ENCODE results near the gene LRRC74A. TPM values are rescaled to one million over a fixed set of nuclear protein-coding genes. Genes with fewer than 3 reads are reported as not detected.

Gene LRRC74A
- total and polyA plus RNA-seq, 2 experiments from 2014 or later, result not detected

DNA sequence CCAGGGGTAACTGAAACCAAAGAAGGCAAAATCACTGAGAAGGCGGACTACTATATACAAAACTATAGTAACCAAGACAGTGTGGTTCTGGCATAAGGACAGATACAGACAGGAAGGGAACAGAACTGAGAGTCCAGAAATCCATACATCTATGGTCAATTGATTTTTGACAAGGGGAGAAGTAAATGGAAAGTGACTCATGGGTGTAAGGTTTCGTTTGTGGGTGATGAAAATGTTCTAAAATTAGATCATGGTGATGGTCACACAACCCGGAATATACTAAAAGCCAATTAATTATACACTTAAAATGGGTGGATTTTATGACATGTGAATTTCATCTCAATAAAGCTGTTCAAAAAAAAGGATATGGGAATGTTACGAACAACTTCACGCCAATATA lies 32.3 kb upstream of the LRRC74A start (continued):
- TF ChIP-seq, protein P1, sequence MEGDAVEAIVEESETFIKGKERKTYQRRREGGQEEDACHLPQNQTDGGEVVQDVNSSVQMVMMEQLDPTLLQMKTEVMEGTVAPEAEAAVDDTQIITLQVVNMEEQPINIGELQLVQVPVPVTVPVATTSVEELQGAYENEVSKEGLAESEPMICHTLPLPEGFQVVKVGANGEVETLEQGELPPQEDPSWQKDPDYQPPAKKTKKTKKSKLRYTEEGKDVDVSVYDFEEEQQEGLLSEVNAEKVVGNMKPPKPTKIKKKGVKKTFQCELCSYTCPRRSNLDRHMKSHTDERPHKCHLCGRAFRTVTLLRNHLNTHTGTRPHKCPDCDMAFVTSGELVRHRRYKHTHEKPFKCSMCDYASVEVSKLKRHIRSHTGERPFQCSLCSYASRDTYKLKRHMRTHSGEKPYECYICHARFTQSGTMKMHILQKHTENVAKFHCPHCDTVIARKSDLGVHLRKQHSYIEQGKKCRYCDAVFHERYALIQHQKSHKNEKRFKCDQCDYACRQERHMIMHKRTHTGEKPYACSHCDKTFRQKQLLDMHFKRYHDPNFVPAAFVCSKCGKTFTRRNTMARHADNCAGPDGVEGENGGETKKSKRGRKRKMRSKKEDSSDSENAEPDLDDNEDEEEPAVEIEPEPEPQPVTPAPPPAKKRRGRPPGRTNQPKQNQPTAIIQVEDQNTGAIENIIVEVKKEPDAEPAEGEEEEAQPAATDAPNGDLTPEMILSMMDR (conservative IDR thresholded peaks at IDR 0.05; ENCODE audit: low read depth in 2 of 2), result no peak
- no peak for TF ChIP-seq NANOG (IDR thresholded peaks at IDR 0.05; ENCODE audit: borderline replicate concordance)
- TF ChIP-seq, protein P2, sequence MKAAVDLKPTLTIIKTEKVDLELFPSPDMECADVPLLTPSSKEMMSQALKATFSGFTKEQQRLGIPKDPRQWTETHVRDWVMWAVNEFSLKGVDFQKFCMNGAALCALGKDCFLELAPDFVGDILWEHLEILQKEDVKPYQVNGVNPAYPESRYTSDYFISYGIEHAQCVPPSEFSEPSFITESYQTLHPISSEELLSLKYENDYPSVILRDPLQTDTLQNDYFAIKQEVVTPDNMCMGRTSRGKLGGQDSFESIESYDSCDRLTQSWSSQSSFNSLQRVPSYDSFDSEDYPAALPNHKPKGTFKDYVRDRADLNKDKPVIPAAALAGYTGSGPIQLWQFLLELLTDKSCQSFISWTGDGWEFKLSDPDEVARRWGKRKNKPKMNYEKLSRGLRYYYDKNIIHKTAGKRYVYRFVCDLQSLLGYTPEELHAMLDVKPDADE (IDR thresholded peaks at IDR 0.05), result no peak
- TF ChIP-seq POLR2AphosphoS5 (IDR thresholded peaks at IDR 0.05; ENCODE audit: low read depth), result no peak
- no peak for TF ChIP-seq EZH2phosphoT487 (IDR thresholded peaks at IDR 0.05; ENCODE audit: unreplicated experiment)
- no peak for TF ChIP-seq ZNF331 (CRISPR knock-in tag; IDR thresholded peaks at IDR 0.05; ENCODE audit: low read depth)
- TF ChIP-seq EZH2 (IDR thresholded peaks at IDR 0.05; ENCODE audit: low read depth, unreplicated experiment), result no peak

DNA sequence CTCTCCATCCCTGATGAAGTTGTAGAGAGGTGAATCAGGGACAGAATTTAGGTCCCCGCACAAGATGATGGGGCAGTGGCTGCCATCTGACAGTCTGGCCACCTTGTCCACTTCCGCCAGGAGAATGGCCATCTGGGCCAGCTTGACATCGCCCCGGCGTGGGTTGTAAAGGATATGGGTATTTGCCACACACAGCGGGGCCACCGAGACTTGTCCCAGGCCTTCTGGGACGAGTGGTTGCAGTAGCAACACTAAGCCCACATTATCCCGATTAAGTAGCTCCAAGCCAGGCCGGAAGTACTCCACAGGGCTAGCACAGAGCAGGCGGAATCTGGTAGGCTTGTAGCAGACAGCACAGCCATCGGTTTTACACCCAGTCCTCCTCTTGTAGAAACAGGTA lies 19.8 kb upstream of the LRRC74A start:
- no peak for DNase-seq (ENCODE audit: low spot score)
- Mint-ChIP-seq H3K27ac (no peak overlapping the region), H3K27me3 (ENCODE audit: insufficient read depth, low read depth, poor library complexity) (peaks cover 1% of the 10 kb centered on the region), H3K4me3 (no peak overlapping the region), H3K36me3 (ENCODE audit: low read depth) (peaks cover 66% of the 10 kb centered on the region), H3K9me3 (no peaks in the 10 kb centered on the region), H3K4me1 (peaks cover 9% of the 10 kb centered on the region; the same call in 2 of the 3 replicates)
- no peak for ATAC-seq
- H3K4me2 ChIP-seq, result no peak overlapping the region
- no peaks in the 10 kb centered on the region for H3K27me3 ChIP-seq (ENCODE audit: insufficient read depth)
- no peaks in the 10 kb centered on the region; the same call in 1 of the 2 replicates for H3K4me1 ChIP-seq (ENCODE audit: insufficient read depth)
- no peaks in the 10 kb centered on the region for H3F3A ChIP-seq (replicated peaks; ENCODE audit: low read depth)
- peaks cover 7% of the 10 kb centered on the region; the same call in 1 of the 2 replicates for H4K20me1 ChIP-seq (replicated peaks; ENCODE audit: insufficient read depth)
- H3K79me2 ChIP-seq (replicated peaks; ENCODE audit: insufficient read depth), result peaks cover 17% of the 10 kb centered on the region
- H3K27ac ChIP-seq (ENCODE audit: low read depth), result no peak overlapping the region
- no peaks in the 10 kb centered on the region for H3K9me2 ChIP-seq (ENCODE audit: insufficient read depth)
- H3K36me3 ChIP-seq (ENCODE audit: insufficient read depth), result peaks cover 32% of the 10 kb centered on the region
- TF ChIP-seq POLR2AphosphoS5 (IDR thresholded peaks at IDR 0.05; ENCODE audit: low read depth) (no peak), ZNF331 (CRISPR knock-in tag; IDR thresholded peaks at IDR 0.05; ENCODE audit: low read depth) (no peak), NANOG (IDR thresholded peaks at IDR 0.05; ENCODE audit: borderline replicate concordance) (no peak), EZH2 (IDR thresholded peaks at IDR 0.05; ENCODE audit: low read depth, unreplicated experiment) (no peak)
- H3K4me3 ChIP-seq, result no peak overlapping the region
- H2AFZ ChIP-seq, result no peak overlapping the region

DNA sequence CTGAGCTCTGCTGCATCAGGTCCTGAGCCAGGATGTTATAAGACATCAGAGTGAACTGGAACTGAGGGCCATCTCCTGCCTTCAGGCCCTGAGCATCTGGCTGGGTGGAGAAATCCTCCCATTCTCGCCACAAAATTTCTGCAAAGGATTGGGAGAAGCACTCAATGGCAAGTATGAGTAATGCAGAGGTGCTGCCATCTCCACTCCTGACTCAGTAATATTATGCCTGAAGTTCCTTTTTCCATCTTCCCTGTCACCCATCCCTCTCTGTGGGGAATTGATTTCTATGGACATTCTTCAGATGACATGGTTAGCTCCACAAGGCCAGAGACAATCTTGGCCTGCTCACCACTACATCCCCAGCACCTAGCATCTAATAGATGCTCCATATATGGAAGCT lies 18.2 kb upstream of the LRRC74A start:
- Histone ChIP-seq H3K27me3 (ENCODE audit: insufficient read depth) (no peaks in the 10 kb centered on the region), H3K27ac (ENCODE audit: low read depth) (no peak overlapping the region), H2AFZ (no peak overlapping the region), H3F3A (replicated peaks; ENCODE audit: low read depth) (no peaks in the 10 kb centered on the region), H3K36me3 (ENCODE audit: insufficient read depth) (peaks cover 23% of the 10 kb centered on the region), H4K20me1 (replicated peaks; ENCODE audit: insufficient read depth) (peaks cover 7% of the 10 kb centered on the region; the same call in 1 of the 2 replicates), H3K79me2 (replicated peaks; ENCODE audit: insufficient read depth) (peaks cover 23% of the 10 kb centered on the region), H3K4me3 (no peak overlapping the region), H3K4me1 (ENCODE audit: insufficient read depth) (peaks cover 7% of the 10 kb centered on the region), H3K4me2 (no peak overlapping the region), H3K9me2 (ENCODE audit: insufficient read depth) (no peaks in the 10 kb centered on the region)
- ATAC-seq, result no peak
- TF ChIP-seq ZNF114 (CRISPR knock-in tag; IDR thresholded peaks at IDR 0.05), result no peak
- Mint-ChIP-seq H3K4me1 (peaks cover 13% of the 10 kb centered on the region), H3K36me3 (ENCODE audit: low read depth) (peaks cover 53% of the 10 kb centered on the region), H3K27ac (no peak overlapping the region), H3K27me3 (ENCODE audit: insufficient read depth, low read depth, poor library complexity) (no peaks in the 10 kb centered on the region), H3K4me3 (no peak overlapping the region), H3K9me3 (no peaks in the 10 kb centered on the region)
- no peak for DNase-seq (ENCODE audit: low spot score)
